IPS-18c (cell line): ENCODE measurements around the gene CHRNA4.
"Not testable (repeated sequence)": the region's sequence is repeated elsewhere in the genome, so short reads cannot be mapped to it uniquely, and the experiment has no call there.

ENCODE experiments used
- H3K4me3 ChIP-seq: 2 replicates; pipeline ENCODE4 v1.7.0; 2013; ENCODE audit warnings: low read depth, mild to moderate bottlenecking, low read length, moderate library complexity; ENCODE audit not compliant: insufficient read depth
- H3K9me3 ChIP-seq: one replicate; pipeline ENCODE4 v1.6.1; 2013; ENCODE audit warnings: mild to moderate bottlenecking, low read length, moderate library complexity; ENCODE audit not compliant: control insufficient read depth, insufficient read depth

CHRNA4 gene

DNA sequence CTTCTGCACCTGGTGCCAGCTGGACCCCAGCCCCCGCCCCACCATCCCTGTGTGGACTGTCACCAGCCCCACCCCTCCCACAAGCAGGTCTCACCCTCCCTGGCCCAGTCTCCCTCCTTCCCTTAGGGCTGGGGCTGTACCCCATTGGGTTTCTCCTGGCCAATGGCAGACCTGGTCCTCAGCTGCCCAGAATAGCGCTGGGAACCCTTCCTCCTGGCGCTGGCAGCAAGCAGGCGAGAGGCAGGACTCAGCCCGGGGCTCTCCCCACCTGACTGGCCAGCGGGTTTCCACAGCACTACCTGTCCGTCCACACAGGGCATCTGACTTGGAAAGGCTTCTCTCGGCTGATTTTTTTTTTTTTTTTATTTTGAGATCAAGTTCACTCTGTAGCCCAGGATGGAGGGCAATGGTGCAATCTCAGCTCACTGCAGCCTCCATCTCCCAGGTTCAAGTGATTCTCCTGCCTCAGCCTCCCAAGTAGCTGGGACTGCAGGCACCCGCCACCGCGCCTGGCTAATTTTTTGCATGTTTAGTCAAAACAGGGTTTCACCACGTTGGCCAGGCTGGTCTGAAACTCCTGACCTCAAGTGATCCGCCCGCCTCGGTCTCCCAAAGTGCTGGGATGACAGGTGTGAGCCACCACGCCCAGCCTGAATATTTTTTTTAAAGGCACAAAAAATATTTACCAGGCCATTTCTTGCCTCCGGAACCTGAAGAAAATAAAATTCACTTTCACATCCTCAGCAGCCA, 21.6 kb upstream of the CHRNA4 start:
- Histone ChIP-seq H3K9me3 (peaks cover 6% of the 10 kb centered on the region), H3K4me3 (no peak overlapping the region)

DNA sequence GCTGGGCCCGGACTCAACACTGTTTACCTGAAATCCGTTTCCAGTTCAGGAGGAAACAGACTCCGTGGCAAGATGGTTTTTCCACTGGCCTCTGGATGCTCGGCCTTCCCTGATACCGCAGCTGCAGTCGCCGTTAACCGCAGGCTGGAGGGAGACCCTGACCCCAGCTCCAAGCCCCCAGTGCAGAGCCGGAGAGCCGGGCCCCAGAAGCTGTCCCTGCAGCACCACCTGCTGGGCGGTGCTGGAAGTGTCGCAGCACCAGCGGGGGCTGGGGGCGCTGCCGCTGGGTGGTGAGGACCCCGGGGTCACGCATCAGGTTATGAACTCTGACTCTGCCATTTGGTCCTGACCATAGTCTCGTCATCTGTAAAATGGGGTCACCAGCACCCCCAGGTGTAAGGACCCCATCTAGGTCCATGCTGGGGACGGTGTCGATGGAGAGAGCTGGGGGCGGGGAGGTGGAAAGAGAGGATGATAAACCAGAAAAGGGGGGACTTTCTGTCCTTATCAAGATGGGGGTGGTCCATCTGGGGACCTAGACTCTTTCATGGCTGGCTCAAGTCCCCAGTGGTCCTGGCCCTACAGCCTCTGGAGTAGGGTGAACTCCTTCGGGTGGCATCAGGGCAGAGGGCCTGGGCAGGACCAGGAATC, 20.8 kb upstream of the CHRNA4 start:
- Histone ChIP-seq H3K9me3 (peaks cover 6% of the 10 kb centered on the region), H3K4me3 (no peak overlapping the region)

DNA sequence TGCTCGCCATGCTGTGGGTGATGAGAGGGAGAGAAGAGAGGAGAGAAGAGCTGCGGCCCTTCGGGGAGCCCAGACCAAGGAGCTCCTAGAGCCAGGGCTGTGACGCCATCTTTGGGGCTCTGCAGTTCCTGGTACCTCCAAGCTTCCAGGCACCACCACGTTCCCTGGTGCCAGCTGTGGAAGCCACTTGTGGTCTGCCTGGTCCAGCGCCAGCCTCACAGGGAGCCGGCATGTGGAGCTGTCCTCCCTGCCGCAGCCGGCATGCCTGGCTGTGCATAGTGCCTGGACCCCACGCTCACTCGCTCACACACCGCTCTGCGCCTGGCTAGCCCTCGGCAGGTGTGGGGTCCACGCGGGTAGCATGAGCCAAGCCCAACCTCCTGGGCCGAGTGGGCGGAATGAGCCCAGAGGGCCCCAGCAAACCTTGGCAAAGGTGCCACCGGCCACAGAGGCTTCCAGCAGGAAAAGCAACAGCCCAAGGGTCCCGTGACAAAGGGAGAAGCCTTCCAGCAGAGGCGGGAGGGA, 19.3 kb upstream of the CHRNA4 start:
- Histone ChIP-seq H3K9me3 (no peaks in the 10 kb centered on the region), H3K4me3 (no peak overlapping the region)

DNA sequence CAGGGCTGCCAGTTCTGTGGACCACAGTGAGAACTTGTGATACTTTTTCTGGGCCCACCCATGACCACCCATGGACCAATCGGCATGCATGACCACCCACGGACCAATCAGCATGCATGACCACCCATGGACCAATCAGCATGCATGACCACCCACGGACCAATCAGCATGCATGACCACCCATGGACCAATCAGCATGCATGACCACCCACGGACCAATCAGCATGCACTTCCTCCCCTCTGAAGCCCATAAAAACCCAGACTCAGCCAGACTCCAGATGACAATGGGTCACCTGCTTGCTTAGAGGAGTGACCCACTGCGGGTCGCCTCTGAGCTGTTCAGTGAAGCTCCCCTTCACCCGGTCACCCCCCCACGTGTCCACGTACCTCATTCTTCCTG, 18.7 kb upstream of the CHRNA4 start:
- not testable (repeated sequence) for H3K4me3 ChIP-seq, H3K9me3 ChIP-seq

DNA sequence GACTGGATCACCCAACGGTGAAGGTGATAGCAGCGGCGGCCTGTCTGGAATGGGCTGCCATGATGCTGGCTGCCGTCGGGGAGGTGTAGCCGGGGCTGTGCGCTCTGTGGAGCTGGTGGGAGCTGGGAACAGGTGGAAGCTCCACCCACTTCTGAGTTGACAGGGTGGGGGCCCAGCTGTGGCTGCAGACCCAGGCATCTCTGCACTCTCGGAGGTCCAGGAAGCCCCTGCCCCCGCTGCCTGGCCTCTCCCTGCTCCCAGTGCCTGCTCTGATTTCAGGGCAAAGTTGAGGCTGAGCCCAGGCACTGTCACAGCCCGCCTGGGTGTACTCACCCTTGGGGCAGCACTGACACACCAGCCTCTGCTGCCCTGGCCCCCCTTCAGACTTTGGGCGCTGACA, 18.1 kb upstream of the CHRNA4 start:
- H3K4me3 ChIP-seq: no peak overlapping the region
- H3K9me3 ChIP-seq: no peaks in the 10 kb centered on the region

DNA sequence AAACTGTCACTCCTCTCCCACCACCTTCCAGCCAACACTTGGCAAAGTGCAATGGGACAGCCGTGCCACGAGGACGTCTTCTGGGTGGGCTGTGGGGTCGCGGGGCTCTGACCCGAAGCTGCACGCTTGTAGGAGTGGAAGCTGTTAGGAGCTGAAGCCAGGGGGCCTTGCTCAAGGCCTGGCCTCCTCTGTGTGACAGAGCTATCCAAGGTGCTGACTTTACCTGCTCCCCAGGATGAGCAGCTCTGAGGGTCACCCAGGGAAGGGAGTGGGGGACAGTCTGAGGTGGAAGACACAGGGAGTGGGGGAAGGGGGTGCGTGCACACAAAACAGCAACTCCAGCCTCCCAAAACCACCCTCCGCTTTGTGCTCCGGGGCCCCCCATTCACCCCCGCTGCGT, 17.5 kb upstream of the CHRNA4 start:
- Histone ChIP-seq H3K4me3 (no peak overlapping the region), H3K9me3 (no peaks in the 10 kb centered on the region)

DNA sequence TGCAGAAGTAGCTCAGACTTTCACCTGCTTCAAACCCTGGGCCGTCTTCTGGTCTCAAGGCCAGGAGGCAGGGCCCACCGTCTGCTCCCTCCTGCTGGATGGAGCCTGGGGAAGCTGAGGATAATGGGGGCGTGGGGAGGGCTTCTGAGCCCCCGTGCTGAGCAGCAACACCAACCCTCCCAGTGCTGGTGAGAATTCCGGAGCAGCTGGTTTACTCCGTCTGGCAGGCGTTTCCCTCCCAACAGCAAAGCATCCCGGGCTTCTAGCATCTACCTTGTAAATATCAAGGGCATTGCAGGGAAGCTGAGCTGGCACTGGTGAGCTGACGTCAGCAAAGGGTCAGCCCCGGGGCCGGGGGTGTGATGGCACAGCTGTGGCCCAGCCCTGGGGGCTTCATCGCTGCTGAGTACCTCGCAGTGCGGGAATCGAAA, 16.8 kb upstream of the CHRNA4 start:
- H3K4me3 ChIP-seq: no peak overlapping the region
- H3K9me3 ChIP-seq: no peaks in the 10 kb centered on the region

DNA sequence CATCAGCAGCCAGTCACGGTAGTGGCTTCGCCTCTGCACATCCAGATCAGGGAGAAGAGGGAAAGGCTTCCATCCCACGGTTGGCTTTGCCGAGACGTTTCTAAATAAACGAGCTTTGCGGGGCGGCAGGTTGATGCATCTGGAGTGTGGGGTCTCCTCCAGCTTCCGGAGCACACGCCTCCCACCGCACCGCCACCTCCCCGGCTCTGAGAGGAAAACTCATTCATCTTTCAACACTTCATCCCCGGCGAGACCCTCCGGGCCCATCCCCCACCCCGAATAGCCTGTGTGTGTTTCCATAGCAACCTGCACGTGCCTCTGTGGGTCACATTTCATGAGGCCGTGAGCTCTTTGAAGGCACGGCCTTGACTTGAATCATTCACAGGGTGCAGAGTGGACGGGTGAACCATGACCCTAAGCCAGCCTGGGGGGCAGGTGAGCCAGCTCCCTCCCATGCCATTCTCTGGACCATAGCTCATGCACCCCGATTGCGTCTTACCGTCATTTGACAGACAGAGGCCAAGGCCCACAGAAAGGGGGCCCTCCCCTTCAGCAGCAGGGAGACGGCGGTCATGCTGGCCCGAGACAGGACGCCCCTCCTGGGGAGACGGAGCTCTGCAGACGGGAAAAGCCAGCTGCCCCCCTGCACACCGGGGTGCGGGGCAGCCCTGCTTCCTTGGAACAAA, 16.2 kb upstream of the CHRNA4 start:
- no peak overlapping the region for H3K4me3 ChIP-seq
- H3K9me3 ChIP-seq: no peaks in the 10 kb centered on the region

DNA sequence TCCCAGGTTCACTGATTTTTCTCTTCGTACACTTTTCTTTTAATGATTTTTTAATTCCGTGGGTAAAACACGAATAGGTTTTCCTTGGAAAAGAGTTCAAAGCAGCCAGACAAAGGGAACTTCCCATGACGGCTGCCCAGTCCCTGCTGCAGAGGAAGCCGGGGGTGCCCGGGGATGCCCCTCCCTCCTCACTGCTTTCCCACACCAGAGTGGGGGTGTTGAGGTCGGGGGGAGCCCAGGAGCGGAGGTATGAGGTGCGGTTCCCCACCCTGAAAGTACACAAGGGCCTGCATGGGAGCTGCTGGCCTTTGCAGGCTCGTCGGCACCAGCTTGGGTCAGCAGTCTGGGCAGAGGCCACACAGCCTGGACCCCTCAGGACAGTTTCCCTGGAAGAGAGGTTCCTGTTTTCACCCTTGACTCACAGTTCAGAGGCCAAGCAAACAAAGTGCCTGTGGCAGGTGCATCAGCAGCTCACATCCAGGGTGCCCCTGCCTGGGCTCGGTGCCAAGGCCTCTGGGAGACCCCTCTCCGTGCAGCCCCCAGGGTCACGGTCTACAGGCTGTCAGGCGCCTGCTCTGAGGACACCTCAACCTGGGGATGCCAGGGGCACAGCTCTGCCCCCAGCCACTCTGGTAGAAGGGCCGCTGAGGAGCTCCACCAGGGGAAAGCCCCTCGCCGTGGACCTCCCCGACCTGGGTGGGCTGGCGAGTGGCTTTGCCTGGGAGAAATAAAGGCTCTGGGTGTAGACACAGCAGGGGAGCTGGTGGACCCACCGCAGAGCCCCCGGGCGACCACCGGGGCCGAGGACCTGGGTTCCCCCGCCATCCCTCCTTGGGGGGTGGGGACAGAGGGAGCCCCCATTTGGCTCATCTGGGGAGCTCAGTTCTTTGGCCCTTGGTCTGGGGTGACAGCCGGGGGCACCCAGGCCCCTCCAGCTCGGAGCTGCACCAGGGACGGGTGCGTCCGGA, 15.4 kb upstream of the CHRNA4 start:
- H3K9me3 ChIP-seq: no peaks in the 10 kb centered on the region
- no peak overlapping the region for H3K4me3 ChIP-seq

DNA sequence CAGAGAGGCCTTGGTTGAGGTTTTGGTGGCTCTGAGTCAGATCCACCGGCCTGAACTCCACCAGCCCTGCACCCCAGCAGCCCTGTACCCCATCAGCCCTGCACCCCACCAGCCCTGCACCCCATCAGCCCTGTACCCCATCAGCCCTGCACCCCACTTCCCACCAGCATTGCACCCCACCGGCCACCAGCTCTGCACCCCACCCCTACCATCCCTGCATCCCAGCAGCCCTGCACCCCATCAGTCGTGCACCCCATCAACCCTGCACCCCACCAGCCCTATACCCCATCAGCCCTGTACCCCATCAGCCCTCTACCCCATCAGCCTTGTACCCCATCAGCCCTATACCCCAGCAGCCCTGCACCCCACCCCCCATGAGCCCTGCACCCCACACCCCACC, 14.3 kb upstream of the CHRNA4 start:
- H3K9me3 ChIP-seq: no peaks in the 10 kb centered on the region
- H3K4me3 ChIP-seq: no peak overlapping the region

DNA sequence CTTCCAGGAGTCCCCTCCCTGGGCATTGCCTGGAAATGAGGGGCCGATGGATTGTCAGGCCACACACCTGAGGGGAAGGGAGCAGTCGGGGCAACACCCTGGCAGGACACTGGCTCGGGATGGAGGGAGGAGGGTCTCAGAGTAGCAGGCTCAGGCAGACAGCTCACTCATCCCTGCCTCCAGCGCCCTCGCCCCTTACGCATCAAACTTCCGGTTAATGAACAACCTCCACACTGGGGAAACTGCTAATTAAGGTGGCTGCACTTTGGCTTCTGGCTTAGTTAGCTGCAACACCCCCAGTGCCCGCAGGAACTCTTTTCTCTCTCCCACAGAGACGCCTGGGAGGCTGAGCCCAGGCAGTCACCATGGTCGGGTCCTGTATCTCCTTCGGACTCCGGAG, 13.4 kb upstream of the CHRNA4 start:
- Histone ChIP-seq H3K9me3 (no peaks in the 10 kb centered on the region), H3K4me3 (no peak overlapping the region)

DNA sequence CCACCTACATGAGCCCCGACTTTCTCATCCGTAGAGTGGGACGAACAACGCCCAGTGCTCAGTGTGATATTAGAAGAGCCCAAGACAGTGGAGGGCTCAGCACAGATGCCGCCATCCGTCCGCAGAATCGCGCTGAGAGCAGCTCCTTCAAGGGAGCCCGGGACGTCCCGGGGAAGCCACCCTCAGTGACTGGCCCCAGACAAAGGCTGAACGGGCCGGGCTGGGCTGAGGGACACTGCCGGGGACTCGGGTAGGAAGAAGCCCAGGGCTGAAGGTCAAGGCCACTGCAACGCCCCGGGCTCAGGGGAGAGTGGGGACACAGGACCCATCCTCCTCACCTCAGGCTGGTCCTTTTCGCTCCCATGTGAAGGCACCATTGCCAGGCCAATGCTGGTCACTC, 12.8 kb upstream of the CHRNA4 start:
- Histone ChIP-seq H3K4me3 (no peak overlapping the region), H3K9me3 (no peaks in the 10 kb centered on the region)

DNA sequence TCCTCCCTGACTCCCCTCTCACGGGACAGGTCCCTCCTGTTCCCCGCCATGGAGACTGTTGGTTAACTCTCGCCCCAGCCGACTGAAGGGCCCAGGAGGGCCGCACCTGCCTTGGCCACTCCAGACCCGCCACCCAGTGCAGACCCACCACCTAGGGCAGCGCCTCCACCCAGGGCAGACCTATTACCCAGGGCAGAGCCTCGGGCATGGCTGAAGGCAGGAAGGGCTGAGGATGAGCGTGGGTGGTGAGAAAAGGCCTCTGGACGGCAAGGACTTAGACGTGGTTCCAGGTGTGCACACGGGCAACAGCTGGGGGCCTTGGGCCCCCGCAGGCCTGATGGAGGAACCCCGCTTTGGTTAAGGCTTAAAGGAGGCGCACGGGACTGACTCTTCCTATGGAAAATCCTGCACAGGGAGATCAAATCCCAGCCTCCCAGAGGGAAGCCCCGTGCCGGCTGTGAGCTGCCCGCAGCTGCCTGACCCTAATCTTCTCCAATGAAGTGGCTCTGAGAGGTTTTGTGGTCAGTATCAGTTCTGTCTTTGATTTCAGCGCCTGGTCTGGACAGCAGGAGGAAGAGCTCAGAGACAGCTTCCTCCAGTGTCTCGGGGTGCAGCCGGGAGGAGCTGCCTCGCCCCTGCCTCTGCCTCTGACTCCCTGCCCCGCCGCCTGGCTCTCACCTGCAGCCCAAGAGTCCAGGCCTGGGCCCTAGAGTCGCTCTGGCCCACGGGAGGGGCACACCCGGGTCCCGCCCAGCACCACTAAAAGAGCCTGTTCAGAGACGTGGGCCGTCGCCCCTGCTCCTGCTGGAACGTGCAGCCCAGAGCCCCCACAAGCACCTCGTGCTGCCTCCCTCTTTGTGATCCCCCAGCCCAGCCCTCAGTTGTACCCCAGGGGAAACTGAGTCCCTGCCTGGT, 12.1 kb upstream of the CHRNA4 start:
- H3K9me3 ChIP-seq: no peaks in the 10 kb centered on the region
- H3K4me3 ChIP-seq: no peak overlapping the region

DNA sequence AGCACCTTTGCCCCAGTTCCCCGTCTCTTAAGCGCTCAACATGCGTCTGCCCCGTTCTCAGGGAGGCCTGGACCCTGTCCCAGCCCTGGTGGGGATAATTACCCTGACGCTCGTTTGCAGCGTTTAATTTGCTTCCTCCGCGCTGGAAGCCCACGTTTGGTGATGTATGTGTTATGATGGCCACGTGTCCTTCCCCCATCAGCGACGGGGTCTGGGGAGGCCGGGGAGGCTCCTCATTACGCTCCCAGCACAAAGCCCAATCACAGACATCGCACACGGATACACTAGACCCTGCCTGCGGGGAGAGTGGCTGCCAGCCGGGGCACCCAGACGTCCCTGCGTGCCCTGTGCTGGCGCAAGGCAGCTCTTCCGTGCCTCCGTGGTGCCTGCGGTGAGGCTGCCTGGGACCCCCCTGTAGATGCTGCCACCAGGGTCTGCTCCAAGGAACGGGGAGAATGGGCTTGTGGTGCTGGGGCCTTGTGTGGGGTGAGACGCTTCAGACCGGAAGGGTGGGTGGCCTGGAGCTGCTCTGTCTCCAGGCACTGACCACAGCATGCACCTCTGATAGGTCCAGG, 10.2 kb upstream of the CHRNA4 start:
- Histone ChIP-seq H3K9me3 (no peaks in the 10 kb centered on the region), H3K4me3 (no peak overlapping the region)

DNA sequence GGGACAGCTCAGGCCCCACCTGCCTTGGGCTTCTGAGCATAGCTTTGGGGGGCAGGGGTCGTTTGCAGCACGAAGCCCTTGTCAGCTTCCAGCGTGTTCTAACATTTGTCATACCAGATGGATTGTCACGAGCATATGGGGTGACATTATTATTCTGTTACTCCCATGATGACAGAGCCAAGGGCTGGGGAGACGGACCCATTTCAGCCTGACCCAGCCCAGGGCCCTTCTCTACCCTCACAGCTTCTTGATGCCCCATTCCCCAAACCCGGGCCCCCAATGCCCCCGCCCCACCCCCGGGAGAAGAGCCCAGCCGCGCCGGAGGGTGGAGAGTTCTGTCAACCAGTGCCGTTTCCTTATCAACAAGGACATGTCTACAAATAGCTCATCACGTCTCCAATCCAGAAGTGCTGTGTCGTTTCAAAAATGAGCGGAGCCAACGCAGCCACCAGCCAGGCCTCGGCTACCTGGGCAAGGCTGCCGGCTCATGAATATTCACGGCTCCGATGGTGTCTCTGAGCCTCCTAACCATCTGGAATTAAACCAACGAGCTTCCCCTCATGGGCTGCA, 9.6 kb upstream of the CHRNA4 start:
- Histone ChIP-seq H3K9me3 (no peaks in the 10 kb centered on the region), H3K4me3 (no peak overlapping the region)
